ENCODE data around the gene TNFAIP1.

DNA sequence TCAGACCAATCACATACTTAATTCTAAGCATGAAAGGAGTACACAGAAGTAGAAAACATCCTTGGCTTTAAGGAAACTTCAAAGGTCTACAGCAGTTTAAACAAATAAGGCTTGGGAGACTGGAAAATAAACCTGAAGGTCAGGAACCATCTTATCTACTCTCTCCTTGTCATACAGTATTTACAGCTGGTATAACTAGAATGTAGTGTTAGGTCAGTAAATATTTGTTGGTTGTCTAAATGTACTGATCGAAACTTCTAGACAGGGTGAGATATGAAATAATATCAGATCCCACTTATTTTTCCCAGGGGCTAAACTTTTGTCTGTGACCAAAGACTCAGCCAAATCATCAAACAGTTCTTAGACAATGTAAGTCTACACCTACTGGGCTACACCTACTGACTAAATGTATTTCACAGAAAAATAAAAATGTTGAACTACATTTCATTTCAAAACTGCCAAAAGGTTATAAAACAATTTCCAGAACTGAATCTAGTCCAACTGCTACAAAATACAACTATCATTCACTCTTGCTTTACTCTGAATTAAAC lies 43.7 kb upstream of the TNFAIP1 start:
- TF ChIP-seq, protein P1, sequence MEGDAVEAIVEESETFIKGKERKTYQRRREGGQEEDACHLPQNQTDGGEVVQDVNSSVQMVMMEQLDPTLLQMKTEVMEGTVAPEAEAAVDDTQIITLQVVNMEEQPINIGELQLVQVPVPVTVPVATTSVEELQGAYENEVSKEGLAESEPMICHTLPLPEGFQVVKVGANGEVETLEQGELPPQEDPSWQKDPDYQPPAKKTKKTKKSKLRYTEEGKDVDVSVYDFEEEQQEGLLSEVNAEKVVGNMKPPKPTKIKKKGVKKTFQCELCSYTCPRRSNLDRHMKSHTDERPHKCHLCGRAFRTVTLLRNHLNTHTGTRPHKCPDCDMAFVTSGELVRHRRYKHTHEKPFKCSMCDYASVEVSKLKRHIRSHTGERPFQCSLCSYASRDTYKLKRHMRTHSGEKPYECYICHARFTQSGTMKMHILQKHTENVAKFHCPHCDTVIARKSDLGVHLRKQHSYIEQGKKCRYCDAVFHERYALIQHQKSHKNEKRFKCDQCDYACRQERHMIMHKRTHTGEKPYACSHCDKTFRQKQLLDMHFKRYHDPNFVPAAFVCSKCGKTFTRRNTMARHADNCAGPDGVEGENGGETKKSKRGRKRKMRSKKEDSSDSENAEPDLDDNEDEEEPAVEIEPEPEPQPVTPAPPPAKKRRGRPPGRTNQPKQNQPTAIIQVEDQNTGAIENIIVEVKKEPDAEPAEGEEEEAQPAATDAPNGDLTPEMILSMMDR (conservative IDR thresholded peaks at IDR 0.05 in 1 of 2, IDR thresholded peaks at IDR 0.05 in 1 of 2; ENCODE audit: extremely low read depth in 1 of 2, insufficient read depth in 1 of 2, low read depth in 1 of 2, low read length in 2 of 2): no peak
- TF ChIP-seq EZH2 (IDR thresholded peaks at IDR 0.05; ENCODE audit: borderline replicate concordance, low read length): no peak

All from mammary epithelial cell (primary cell).